ENCODE data around the gene ARHGAP26. TPM values are rescaled to one million over a fixed set of nuclear protein-coding genes. Genes with fewer than 3 reads are reported as not detected.

ARHGAP26 gene
- total RNA-seq, 4 donors from 2014 or later, result 28.2 to 52.3 (median 37.9) TPM

GRCh38 chr5:142942901-142943300 lies 172.7 kb downstream of the ARHGAP26 start:
- TF ChIP-seq CTCF (IDR thresholded peaks at IDR 0.05) (no peak), POLR2A (IDR thresholded peaks at IDR 0.05) (no peak)
- H3K4me1 ChIP-seq, result peaks cover 0 to 4% of the 10 kb centered on the region in 2 donors
- H3K36me3 ChIP-seq, result no peaks in the 10 kb centered on the region
- H3K9me3 ChIP-seq, result no peaks in the 10 kb centered on the region
- H3K4me3 ChIP-seq (replicated peaks in 1 of 3), result no peak overlapping the region
- DNase-seq, result no peak
- intact Hi-C loops (cut with DNase I), result no loop called here
- H3K27me3 ChIP-seq, result no peaks in the 10 kb centered on the region
- 91 to 94% methylated on average over 4 of the region's 4 CpGs for WGBS, 2 donors
- no peak overlapping the region for H3K27ac ChIP-seq

- WGBS, 2 donors, result 79 to 84% methylated on average over 1 of the region's 1 CpG
- Histone ChIP-seq H3K4me1 (peaks cover 0 to 2% of the 10 kb centered on the region in 2 donors), H3K4me3 (replicated peaks in 1 of 3) (no peak overlapping the region), H3K27me3 (no peaks in the 10 kb centered on the region), H3K9me3 (no peaks in the 10 kb centered on the region), H3K27ac (no peak overlapping the region), H3K36me3 (no peaks in the 10 kb centered on the region)
- DNase-seq, result no peak
- TF ChIP-seq CTCF (IDR thresholded peaks at IDR 0.05) (no peak), POLR2A (IDR thresholded peaks at IDR 0.05) (no peak)
- intact Hi-C loops (cut with DNase I), result no loop called here
Observed at GRCh38 chr5:142944140-142944539, 174.0 kb downstream of the ARHGAP26 start.

- Histone ChIP-seq H3K9me3 (no peaks in the 10 kb centered on the region), H3K4me3 (replicated peaks in 1 of 3) (no peak overlapping the region), H3K27me3 (no peaks in the 10 kb centered on the region), H3K27ac (no peak overlapping the region), H3K4me1 (peaks cover 0 to 8% of the 10 kb centered on the region in 2 donors), H3K36me3 (no peaks in the 10 kb centered on the region)
- 78 to 92% methylated on average over 3 of the region's 3 CpGs for WGBS, 2 donors
- TF ChIP-seq CTCF (IDR thresholded peaks at IDR 0.05), result no peak
- no peak for DNase-seq
- intact Hi-C loops (cut with DNase I), result no loop called here
Observed at GRCh38 chr5:142945321-142945720, 175.1 kb downstream of the ARHGAP26 start.

- Histone ChIP-seq H3K27ac (no peak overlapping the region), H3K4me1 (peaks cover 0 to 8% of the 10 kb centered on the region in 2 donors), H3K9me3 (no peaks in the 10 kb centered on the region), H3K27me3 (no peaks in the 10 kb centered on the region), H3K4me3 (replicated peaks in 1 of 3) (no peak overlapping the region), H3K36me3 (no peaks in the 10 kb centered on the region)
- DNase-seq, result no peak
- TF ChIP-seq POLR2A (IDR thresholded peaks at IDR 0.05), result no peak
- no peak for TF ChIP-seq CTCF (IDR thresholded peaks at IDR 0.05)
- intact Hi-C loops (cut with DNase I), result no loop called here
Observed at GRCh38 chr5:142945845-142946244, 175.7 kb downstream of the ARHGAP26 start.

- Histone ChIP-seq H3K27me3 (no peaks in the 10 kb centered on the region), H3K4me1 (peaks cover 0 to 8% of the 10 kb centered on the region in 2 donors), H3K4me3 (replicated peaks in 1 of 3) (no peak overlapping the region), H3K9me3 (no peaks in the 10 kb centered on the region), H3K27ac (no peak overlapping the region), H3K36me3 (no peaks in the 10 kb centered on the region)
- TF ChIP-seq CTCF (IDR thresholded peaks at IDR 0.05) (no peak), POLR2A (IDR thresholded peaks at IDR 0.05) (no peak)
- intact Hi-C loops (cut with DNase I), result no loop called here
- WGBS, 2 donors, result 92 to 96% methylated on average over 4 of the region's 4 CpGs
- no peak for DNase-seq
Observed at GRCh38 chr5:142946547-142947426, 176.6 kb downstream of the ARHGAP26 start.
